MM.1S (cell line): ENCODE results near the gene CBL.

Experiments
- DNase-seq: peaks from one replicate; pipeline ENCODE4 v3.0.0-alpha.2; 2015
- H2AFZ ChIP-seq: fragments of 300-600 bp; sonication (generic); 2 replicates; pipeline ENCODE4 v1.6.0; 2016; ENCODE audit warnings: antibody characterized with exemption, low read length
- H3F3A ChIP-seq: fragments of 300-600 bp; sonication (generic); 2 replicates; pipeline ENCODE4 v1.6.1; 2016; ENCODE audit warnings: mild to moderate bottlenecking, antibody characterized with exemption, low read length, moderate library complexity, mixed read lengths; ENCODE audit not compliant: insufficient read depth
- H3K27ac ChIP-seq: fragments of 300-600 bp; sonication (generic); 2 replicates; pipeline ENCODE4 v1.5.1; 2016; ENCODE audit warnings: mild to moderate bottlenecking, low read length
- H3K27me3 ChIP-seq: fragments of 300-600 bp; sonication (generic); replicated peaks from 2 replicates; pipeline ENCODE4 v1.6.0; 2016; ENCODE audit warnings: low read length; ENCODE audit not compliant: insufficient read depth
- H3K36me3 ChIP-seq: fragments of 300-600 bp; sonication (generic); replicated peaks from 2 replicates; pipeline ENCODE4 v1.6.1; 2016; ENCODE audit warnings: mild to moderate bottlenecking, low read length, mixed read lengths; ENCODE audit not compliant: insufficient read depth
- H3K4me1 ChIP-seq: fragments of 300-600 bp; sonication (generic); 2 replicates; pipeline ENCODE4 v1.6.1; 2016; ENCODE audit warnings: low read length, mixed read lengths
- H3K4me2 ChIP-seq: fragments of 300-600 bp; sonication (generic); 2 replicates; pipeline ENCODE4 v1.6.0; 2016; ENCODE audit warnings: low read depth, low read length
- H3K4me3 ChIP-seq: fragments of 300-600 bp; sonication (generic); 2 replicates; pipeline ENCODE4 v1.5.1; 2016; ENCODE audit warnings: low read length, mixed read lengths
- H3K79me2 ChIP-seq: fragments of 300-600 bp; sonication (generic); 2 replicates; pipeline ENCODE4 v1.6.1; 2016; ENCODE audit warnings: mixed run types, low read length, mixed read lengths
- H3K9ac ChIP-seq: fragments of 300-600 bp; sonication (generic); 2 replicates; pipeline ENCODE4 v1.6.1; 2016; ENCODE audit warnings: low read length, mixed read lengths
- H3K9me2 ChIP-seq: fragments of 300-600 bp; sonication (generic); replicated peaks from 2 replicates; pipeline ENCODE4 v1.6.1; 2016; ENCODE audit warnings: mild to moderate bottlenecking, low read length, mixed read lengths; ENCODE audit not compliant: insufficient read depth
- H3K9me3 ChIP-seq: fragments of 300-600 bp; sonication (generic); replicated peaks from 2 replicates; pipeline ENCODE4 v1.6.1; 2016; ENCODE audit warnings: mild to moderate bottlenecking, low read length, mixed read lengths; ENCODE audit not compliant: insufficient read depth
- H4K20me1 ChIP-seq: fragments of 300-600 bp; sonication (generic); 2 replicates; pipeline ENCODE4 v1.6.1; 2016; ENCODE audit warnings: mild to moderate bottlenecking, low read length, moderate library complexity, mixed read lengths; ENCODE audit not compliant: insufficient read depth
- CTCF ChIP-seq: fragments of 300-600 bp; sonication (generic); IDR thresholded peaks from 2 replicates; pipeline ENCODE4 v1.5.1; 2016; ENCODE audit warnings: antibody characterized with exemption, low read length, mixed read lengths
- EZH2 ChIP-seq: fragments of 300-600 bp; sonication (generic); optimal IDR thresholded peaks from 2 replicates; pipeline ENCODE3; 2017; ENCODE audit warnings: low read depth, mild to moderate bottlenecking, antibody characterized with exemption, low read length, mixed read lengths
- EZH2phosphoT487 ChIP-seq: fragments of 300-600 bp; sonication (generic); IDR thresholded peaks from 2 replicates; pipeline ENCODE4 v1.6.1; 2018; ENCODE audit warnings: antibody characterized with exemption, low read length

The CBL gene

GRCh38 chr11:119209186-119209585 is 3.0 kb downstream of the CBL start:
- TF ChIP-seq EZH2phosphoT487: no peak
- no peak for TF ChIP-seq EZH2
- TF ChIP-seq CTCF: no peak
- Histone ChIP-seq H3K36me3 (no peaks in the 10 kb centered on the region), H3K79me2 (peaks cover 74% of the 10 kb centered on the region), H3K27me3 (no peaks in the 10 kb centered on the region), H3K9me3 (no peaks in the 10 kb centered on the region), H3K4me3 (no peak overlapping the region), H3K4me2 (no peak overlapping the region), H3K9ac (no peak overlapping the region), H4K20me1 (no peaks in the 10 kb centered on the region), H2AFZ (no peak overlapping the region), H3F3A (peaks cover 6% of the 10 kb centered on the region; the same call in 1 of the 2 replicates), H3K9me2 (no peaks in the 10 kb centered on the region), H3K27ac (no peak overlapping the region), H3K4me1 (peaks cover 8% of the 10 kb centered on the region; the same call in 1 of the 2 replicates)
- DNase-seq: no peak

- TF ChIP-seq CTCF: no peak
- Histone ChIP-seq H3K27me3 (no peaks in the 10 kb centered on the region), H3K9me2 (no peaks in the 10 kb centered on the region), H3K4me3 (no peak overlapping the region), H3K27ac (no peak overlapping the region), H2AFZ (no peak overlapping the region), H3K4me2 (no peak overlapping the region), H3K36me3 (no peaks in the 10 kb centered on the region), H3K9me3 (no peaks in the 10 kb centered on the region), H3K4me1 (peaks cover 3% of the 10 kb centered on the region; the same call in 1 of the 2 replicates), H3K79me2 (peaks cover 83% of the 10 kb centered on the region), H3F3A (peaks cover 6% of the 10 kb centered on the region; the same call in 1 of the 2 replicates), H4K20me1 (no peaks in the 10 kb centered on the region), H3K9ac (no peak overlapping the region)
- DNase-seq: no peak
Observed at GRCh38 chr11:119210050-119210449, 3.9 kb downstream of the CBL start.

GRCh38 chr11:119218141-119218878 is 12.2 kb downstream of the CBL start:
- Histone ChIP-seq H3K9me2 (no peaks in the 10 kb centered on the region), H4K20me1 (no peaks in the 10 kb centered on the region), H3K9ac (no peak overlapping the region), H3F3A (0 out of 2 replicates have a peak, but pooled peaks cover 4% of the 10 kb centered on the region), H3K27ac (no peak overlapping the region), H2AFZ (no peak overlapping the region), H3K4me2 (no peak overlapping the region), H3K4me1 (no peaks in the 10 kb centered on the region), H3K9me3 (no peaks in the 10 kb centered on the region), H3K36me3 (no peaks in the 10 kb centered on the region), H3K27me3 (no peaks in the 10 kb centered on the region), H3K79me2 (peaks cover 93% of the 10 kb centered on the region), H3K4me3 (no peak overlapping the region)
- DNase-seq: no peak
- TF ChIP-seq EZH2phosphoT487: no peak
- TF ChIP-seq CTCF: no peak
- no peak for TF ChIP-seq EZH2
